ENCODE measurements around the gene GGTA1. TPM values are rescaled to one million over a fixed set of nuclear protein-coding genes. Genes with fewer than 3 reads are reported as not detected.

GGTA1 gene
- total RNA-seq, 1 experiment from 2014 or later: not detected

- Histone ChIP-seq H3K23ac (ENCODE audit: insufficient read length, low read depth, low read length) (no peak overlapping the region), H2AK5ac (ENCODE audit: insufficient read length, low read length) (no peak overlapping the region), H3K18ac (ENCODE audit: insufficient read length, low read depth, low read length) (no peak overlapping the region), H3K27me3 (ENCODE audit: insufficient read depth, low read length) (no peaks in the 10 kb centered on the region), H3K27ac (ENCODE audit: insufficient read length, low read depth, low read length) (no peak overlapping the region), H2BK15ac (ENCODE audit: low read depth, low read length) (no peak overlapping the region), H4K8ac (replicated peaks; ENCODE audit: insufficient read length, low read depth, low read length) (no peak overlapping the region), H2BK120ac (ENCODE audit: low read depth, low read length, poor library complexity, severe bottlenecking) (no peak overlapping the region), H3K4me2 (ENCODE audit: insufficient read depth, insufficient read length, low read length) (no peak overlapping the region), H3K56ac (ENCODE audit: insufficient read length, low read depth, low read length) (no peak overlapping the region), H3K79me1 (ENCODE audit: insufficient read depth, low read depth, low read length, poor library complexity, severe bottlenecking) (no peaks in the 10 kb centered on the region), H2BK20ac (ENCODE audit: low read depth, low read length, poor library complexity, severe bottlenecking) (no peak overlapping the region), H3K4me1 (ENCODE audit: insufficient read depth, low read length) (no peaks in the 10 kb centered on the region), H3K9ac (ENCODE audit: extremely low read depth, insufficient read length, low read length) (no peak overlapping the region), H3K23me2 (ENCODE audit: insufficient read length, low read depth, low read length, poor library complexity, severe bottlenecking) (no peaks in the 10 kb centered on the region), H3T11ph (ENCODE audit: low read length) (no peak overlapping the region), H2BK12ac (ENCODE audit: insufficient read length, low read depth, low read length) (no peak overlapping the region), H3K14ac (ENCODE audit: insufficient read depth, low read length) (no peak overlapping the region), H2AFZ (ENCODE audit: low read length) (no peak overlapping the region), H3K4ac (ENCODE audit: low read depth, low read length) (no peak overlapping the region), H3K79me2 (ENCODE audit: insufficient read depth, low read length) (no peaks in the 10 kb centered on the region), H3K9me3 (ENCODE audit: control insufficient read depth, low read depth, low read length) (no peaks in the 10 kb centered on the region), H2BK5ac (ENCODE audit: insufficient read length, low read length) (no peak overlapping the region), H4K5ac (ENCODE audit: insufficient read length, low read depth, low read length) (no peak overlapping the region), H4K91ac (ENCODE audit: insufficient read length, low read depth, low read length) (no peak overlapping the region), H4K20me1 (ENCODE audit: control insufficient read depth, insufficient read depth, insufficient read length) (no peaks in the 10 kb centered on the region)
- Mint-ChIP-seq H3K9me3 (no peaks in the 10 kb centered on the region), H3K4me3 (no peak overlapping the region), H3K27me3 (ENCODE audit: low read depth) (peaks cover 14% of the 10 kb centered on the region), H3K27ac (no peak overlapping the region), H3K4me1 (peaks cover 12 to 13% of the 10 kb centered on the region in 2 experiments), H3K36me3 (ENCODE audit: insufficient read depth in 1 of 3, low read depth in 3 of 3) (no peaks in the 10 kb centered on the region)
- WGBS (ENCODE audit: extremely low coverage, insufficient read length, low lambda C conversion rate): no CpG with 5 or more reads among the region's 6 CpGs
- DNase-seq: no peak
- TF ChIP-seq CTCF (conservative IDR thresholded peaks at IDR 0.05): no peak
Observed at GRCh38 chr9:121452085-121452484, 47.6 kb downstream of the GGTA1 start.

Data from H9 (cell line).